NCI-H748 (cell line): ENCODE results near the gene FHIT.

Experiments
- DNase-seq: peaks from one replicate; lab custom pipeline; 2025; ENCODE audit not compliant: unreplicated experiment; lab: John Stamatoyannopoulos, UW

The FHIT gene

GRCh38 chr3:60147249-60147950 lies 1103.9 kb downstream of the FHIT start:
- no peak for DNase-seq

- DNase-seq: no peak
Measured at GRCh38 chr3:60146121-60146520, 1105.1 kb downstream of the FHIT start.

- no peak for DNase-seq
Measured at GRCh38 chr3:60144071-60144470, 1107.2 kb downstream of the FHIT start.

- DNase-seq: no peak
Measured at GRCh38 chr3:60142009-60142408, 1109.2 kb downstream of the FHIT start.

GRCh38 chr3:60140160-60140559 lies 1111.1 kb downstream of the FHIT start:
- no peak for DNase-seq

- no peak for DNase-seq
Measured at GRCh38 chr3:60136601-60137000, 1114.7 kb downstream of the FHIT start.

- DNase-seq: no peak
Measured at GRCh38 chr3:60135474-60135873, 1115.8 kb downstream of the FHIT start.

- no peak for DNase-seq
Measured at GRCh38 chr3:60133269-60134162, 1117.7 kb downstream of the FHIT start.

GRCh38 chr3:60131618-60132017 lies 1119.6 kb downstream of the FHIT start:
- no peak for DNase-seq

- DNase-seq: no peak
Measured at GRCh38 chr3:60126511-60127304, 1124.5 kb downstream of the FHIT start.

- DNase-seq: no peak
Measured at GRCh38 chr3:60125686-60126085, 1125.6 kb downstream of the FHIT start.

GRCh38 chr3:60120245-60120644 lies 1131.0 kb downstream of the FHIT start:
- no peak for DNase-seq

GRCh38 chr3:60114191-60114590 lies 1137.1 kb downstream of the FHIT start:
- DNase-seq: no peak

GRCh38 chr3:60107275-60107674 lies 1144.0 kb downstream of the FHIT start:
- DNase-seq: no peak

GRCh38 chr3:60102154-60102553 lies 1149.1 kb downstream of the FHIT start:
- no peak for DNase-seq

GRCh38 chr3:60101621-60102020 lies 1149.6 kb downstream of the FHIT start:
- no peak for DNase-seq

- DNase-seq: no peak
Measured at GRCh38 chr3:60096403-60096802, 1154.8 kb downstream of the FHIT start.

GRCh38 chr3:60095930-60096329 lies 1155.3 kb downstream of the FHIT start:
- DNase-seq: no peak

- peak; percentile 26 for DNase-seq
Measured at GRCh38 chr3:60095516-60095915, 1155.7 kb downstream of the FHIT start.

GRCh38 chr3:60094392-60094947 lies 1156.8 kb downstream of the FHIT start:
- peak; percentile 88 for DNase-seq

- DNase-seq: no peak
Measured at GRCh38 chr3:60090548-60090947, 1160.7 kb downstream of the FHIT start.
